Spleen (tissue), 11 donors: ENCODE results near the gene ITPK1. TPM values are rescaled to one million over a fixed set of nuclear protein-coding genes. Genes with fewer than 3 reads are reported as not detected.
"Not testable (repeated sequence)": the region's sequence is repeated elsewhere in the genome, so short reads cannot be mapped to it uniquely, and the experiment has no call there.

Experiments
- DNase-seq: peaks from one replicate; pipeline ENCODE4 v3.0.0-alpha.2; 2020
- H3K27ac ChIP-seq, 8 donors: fragments of 200-600 bp; sonication (generic) in 7 of 8; 1 replicate in 4 of 8; 2 replicates in 4 of 8; pipeline versions ENCODE4 v1.5.0 to v1.8.0; 2016 to 2021; ENCODE audit warnings: inconsistent platforms in 4 of 8, mild to moderate bottlenecking in 4 of 8, moderate library complexity in 1 of 8
- H3K27me3 ChIP-seq, 7 donors: fragments of 200-600 bp; sonication (generic) in 6 of 7; replicated peaks in 1 of 7; 1 replicate in 4 of 7; 2 replicates in 3 of 7; pipeline versions ENCODE4 v1.5.0 to v1.8.0; 2016 to 2021; ENCODE audit warnings: inconsistent platforms in 3 of 7, mild to moderate bottlenecking in 1 of 7
- H3K36me3 ChIP-seq, 6 donors: fragments of 200-600 bp; sonication (generic) in 5 of 6; 1 replicate in 4 of 6; 2 replicates in 2 of 6; pipeline versions ENCODE4 v1.5.0 to v1.8.0; 2016 to 2021; ENCODE audit warnings: inconsistent platforms in 2 of 6
- H3K4me1 ChIP-seq, 6 donors: fragments of 200-600 bp; sonication (generic) in 5 of 6; 1 replicate in 3 of 6; 2 replicates in 3 of 6; pipeline versions ENCODE4 v1.5.0 to v1.8.0; 2016 to 2021; ENCODE audit warnings: inconsistent platforms in 3 of 6
- H3K4me3 ChIP-seq, 8 donors: fragments of 200-600 bp; sonication (generic) in 7 of 8; 1 replicate in 4 of 8; 2 replicates in 4 of 8; pipeline versions ENCODE4 v1.5.0 to v1.8.0; 2016 to 2021; ENCODE audit warnings: inconsistent platforms in 4 of 8, mild to moderate bottlenecking in 4 of 8, moderate library complexity in 2 of 8
- H3K9me3 ChIP-seq, 8 donors: fragments of 200-600 bp; sonication (generic) in 7 of 8; 1 replicate in 4 of 8; 2 replicates in 4 of 8; pipeline versions ENCODE4 v1.5.0 to v1.8.0; 2016 to 2021; ENCODE audit warnings: inconsistent platforms in 4 of 8
- CTCF ChIP-seq, 11 experiments: fragments of 200-600 bp in 7 of 11; fragments of 450-650 bp in 4 of 11; sonication (generic) in 4 of 11; IDR thresholded peaks in 8 of 11; conservative IDR thresholded peaks in 3 of 11; 1 replicate in 7 of 11; 2 replicates in 4 of 11; pipeline versions ENCODE4 v1.4.0 to v1.8.0; 2016 to 2021; ENCODE audit warnings: antibody characterized with exemption in 11 of 11, inconsistent platforms in 4 of 11, mild to moderate bottlenecking in 1 of 11
- POLR2A ChIP-seq, 3 donors: fragments of 450-650 bp; IDR thresholded peaks; one replicate each; pipeline ENCODE4 v1.5.1; 2017; ENCODE audit warnings: antibody characterized with exemption in 3 of 3, mild to moderate bottlenecking in 1 of 3
- POLR2AphosphoS5 ChIP-seq, 3 donors: sonication (generic); formaldehyde crosslinking; IDR thresholded peaks; one replicate each; pipeline ENCODE4 v1.5.1; 2017; ENCODE audit warnings: antibody characterized with exemption in 3 of 3
- WGBS, 5 donors: extraction: QIAGEN DNeasy Blood & Tissue Kit in 3 of 5; methylation state at CpG; one replicate each; pipeline versions ENCODE4 v1.1.5 to v1.1.7; 2013 to 2018; 5-methylcytosine and 5-hydroxymethylcytosine counted together
- intact Hi-C: fragments of 100-400 bp; cut with DNase I; formaldehyde crosslinking; loops from one replicate; pipeline ENCODE4 v1.15.0; 2023; ENCODE audit warnings: low total_unique reads
- polyA plus RNA-seq, 3 donors: library from polyadenylated mRNA; stranded (reverse); fragments of 200-250 nt; gene quantifications; one replicate each; pipeline ENCODE4 v1.2.1, GENCODE V29; 2013
- total RNA-seq, 7 donors: library from RNA; depleted of rRNA in 3 of 7; stranded (reverse); fragments of >200 nt in 3 of 7; fragmentation: NEBNext Ultra II Directional in 4 of 7; extraction: Animal tissue kit (Norgen Biotek cat#: 25700) in 4 of 7; gene quantifications; one replicate each; pipeline versions ENCODE4 v1.1.0 to v1.2.1, GENCODE V29; 2016 to 2021
- donor health status: healthy with polysubstance abuse.
- donor health status: DM: no; HTN: no; CAD: no; lungs with moderate emphysema.
- donor health status: DM: no; HTN: no; CAD: no.
- donor health status: Bipolar disorder and iron deficiency.
- donor health status: healthy.
- donor health status: DM: no; HTN: no; CAD: no.
- donor health status: DM: yes; HTN: yes; CAD: no.

Gene ITPK1
- total and polyA plus RNA-seq, 10 donors = 22.9 to 123 (median 68.0) TPM

DNA sequence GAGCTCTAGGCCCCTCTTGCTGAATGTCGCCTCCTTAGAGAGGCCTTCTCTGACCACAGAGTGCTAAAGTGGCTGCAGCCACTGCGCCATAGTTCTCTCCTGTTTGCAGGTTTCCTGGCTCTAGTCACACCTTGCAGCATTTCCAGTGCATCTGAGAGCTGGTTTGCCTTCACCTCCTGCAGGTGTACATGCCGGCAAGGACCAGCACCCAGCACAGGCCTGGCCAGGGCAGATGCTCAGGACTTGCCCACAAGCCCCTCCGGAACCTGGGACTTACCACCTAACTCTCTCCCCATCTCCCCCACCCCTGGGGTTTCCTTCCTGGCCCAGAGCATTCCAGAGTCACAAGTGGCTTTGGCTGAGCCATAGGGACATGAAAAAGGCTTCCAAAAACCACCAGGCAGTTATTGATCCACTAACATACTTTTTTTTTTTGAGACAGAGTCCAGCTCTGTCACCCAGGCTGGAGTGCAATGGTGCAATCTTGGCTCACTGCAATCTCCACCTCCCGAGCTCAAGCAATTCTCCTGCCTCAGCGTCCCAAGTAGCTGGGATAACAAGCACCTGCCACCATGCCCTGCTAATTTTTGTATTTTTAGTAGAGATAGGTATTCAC is 9.1 kb downstream of the ITPK1 start:
- intact Hi-C loops = no loop called here
- Histone ChIP-seq H3K4me3 (no peak overlapping the region), H3K9me3 (no peaks in the 10 kb centered on the region), H3K27me3 (no peaks in the 10 kb centered on the region), H3K4me1 (peaks cover 12 to 98% (median 90%) of the 10 kb centered on the region in 6 donors), H3K36me3 (peaks cover 0 to 6% (median 0%) of the 10 kb centered on the region in 6 donors), H3K27ac (peak overlapping the region in 2 of 8 donors; percentile 89 to 91)
- DNase-seq = no peak
- WGBS, 5 donors = 76 to 87% (median 81%) methylated on average over 5 to 6 of the region's 6 CpGs
- TF ChIP-seq POLR2A (IDR thresholded peaks at IDR 0.05) = no peak
- TF ChIP-seq POLR2AphosphoS5 (IDR thresholded peaks at IDR 0.05) = no peak
- no peak for TF ChIP-seq CTCF (IDR thresholded peaks at IDR 0.05 in 8 of 11, conservative IDR thresholded peaks at IDR 0.05 in 3 of 11)

GRCh38 chr14:93105856-93106255 is 9.9 kb downstream of the ITPK1 start:
- DNase-seq, H3K4me3 ChIP-seq, H3K36me3 ChIP-seq, H3K27me3 ChIP-seq, intact Hi-C loops, H3K9me3 ChIP-seq: not testable (repeated sequence)
- Histone ChIP-seq H3K27ac (peak overlapping the region in 4 of 8 donors; percentile 84 to 91 (median 88)), H3K4me1 (peaks cover 12 to 98% (median 85%) of the 10 kb centered on the region in 6 donors)
- WGBS, 5 donors = 85 to 94% (median 87%) methylated on average over 9 to 10 of the region's 10 CpGs

DNA sequence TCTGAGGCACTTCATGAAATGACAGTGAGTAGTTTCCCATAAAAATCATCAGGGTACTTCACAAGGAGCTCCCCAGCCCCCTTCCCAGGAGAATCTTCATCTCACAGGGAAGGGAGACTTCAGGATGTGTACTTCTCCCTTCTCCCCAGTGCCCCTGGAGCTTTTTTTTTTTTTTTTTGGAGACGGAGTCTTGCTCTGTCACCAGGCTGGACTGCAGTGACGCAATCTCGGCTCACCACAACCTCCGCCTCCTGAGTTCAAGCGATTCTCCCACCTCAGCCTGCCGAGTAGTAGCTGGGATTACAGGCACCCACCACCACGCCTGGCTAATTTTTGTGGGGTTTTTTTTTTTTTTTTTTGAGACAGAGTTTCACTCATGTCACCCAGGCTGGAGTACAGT is 10.4 kb downstream of the ITPK1 start:
- TF ChIP-seq CTCF (IDR thresholded peaks at IDR 0.05 in 8 of 11, conservative IDR thresholded peaks at IDR 0.05 in 3 of 11) (no peak), POLR2A (IDR thresholded peaks at IDR 0.05) (no peak), POLR2AphosphoS5 (IDR thresholded peaks at IDR 0.05) (no peak)
- intact Hi-C loops = no loop called here
- Histone ChIP-seq H3K4me1 (peaks cover 12 to 94% (median 80%) of the 10 kb centered on the region in 6 donors), H3K36me3 (peaks cover 0 to 6% (median 0%) of the 10 kb centered on the region in 6 donors), H3K9me3 (no peaks in the 10 kb centered on the region), H3K27me3 (no peaks in the 10 kb centered on the region), H3K27ac (peak overlapping the region in 7 of 8 donors; percentile 26 to 91 (median 84)), H3K4me3 (peak overlapping the region in 1 of 8 donors; percentile 14)
- WGBS, 5 donors = 45 to 76% (median 56%) methylated on average over 7 of the region's 7 CpGs
- peak; percentile 85 for DNase-seq

DNA sequence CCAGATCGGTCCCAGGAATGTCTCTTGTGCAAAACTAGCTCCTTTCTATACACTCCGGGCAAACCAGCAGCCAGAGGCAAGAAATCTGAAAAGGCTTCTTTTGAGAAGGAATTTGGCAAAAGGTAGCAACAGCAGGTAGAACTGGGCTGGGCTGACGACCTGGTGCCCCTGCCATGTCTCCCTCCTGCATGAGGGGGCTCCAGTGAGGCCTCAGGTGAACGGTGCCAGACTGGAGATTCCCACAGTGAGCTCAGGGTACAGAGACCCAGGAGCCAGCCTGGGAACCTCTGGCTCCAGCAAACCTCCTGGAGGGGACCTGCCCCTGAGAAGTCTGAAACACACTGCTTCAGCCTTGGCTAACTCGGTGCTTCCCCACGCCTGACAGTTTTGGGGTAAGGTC is 10.8 kb downstream of the ITPK1 start:
- peaks cover 12 to 93% (median 77%) of the 10 kb centered on the region in 6 donors for H3K4me1 ChIP-seq
- peaks cover 0 to 5% (median 0%) of the 10 kb centered on the region in 6 donors for H3K36me3 ChIP-seq
- 73 to 85% (median 75%) methylated on average over 5 to 6 of the region's 6 CpGs for WGBS, 5 donors
- intact Hi-C loops = no loop called here
- H3K27ac ChIP-seq = peak overlapping the region in 7 of 8 donors; percentile 26 to 91 (median 84)
- H3K4me3 ChIP-seq = peak overlapping the region in 1 of 8 donors; percentile 14
- DNase-seq = no peak
- H3K9me3 ChIP-seq = no peaks in the 10 kb centered on the region
- H3K27me3 ChIP-seq = no peaks in the 10 kb centered on the region
- no peak for TF ChIP-seq CTCF (IDR thresholded peaks at IDR 0.05 in 8 of 11, conservative IDR thresholded peaks at IDR 0.05 in 3 of 11)
- TF ChIP-seq POLR2A (IDR thresholded peaks at IDR 0.05) = no peak
- no peak for TF ChIP-seq POLR2AphosphoS5 (IDR thresholded peaks at IDR 0.05)
